Progenitor cell of endocrine pancreas (in vitro differentiated cells): ENCODE data around the gene DHRS1. TPM values are rescaled to one million over a fixed set of nuclear protein-coding genes. Genes with fewer than 3 reads are reported as not detected.
A peak's percentile ranks its signal among the peaks of the same experiment; 100 is the strongest.

Source experiments
- DNase-seq: peaks from one replicate; pipeline ENCODE4 v3.0.0; 2021; ENCODE audit warnings: low spot score; ENCODE audit not compliant: unreplicated experiment
- H3K27ac Mint-ChIP-seq: 2 replicates; pipeline ENCODE4 v1.8.0; 2021; ENCODE audit warnings: mild to moderate bottlenecking, moderate library complexity, mixed read lengths
- H3K27me3 Mint-ChIP-seq: 2 replicates; pipeline ENCODE4 v1.8.0; 2021; ENCODE audit warnings: mixed read lengths
- H3K36me3 Mint-ChIP-seq: 2 replicates; pipeline ENCODE4 v1.8.0; 2022; ENCODE audit warnings: mixed read lengths; ENCODE audit not compliant: insufficient read depth
- H3K4me1 Mint-ChIP-seq: 2 replicates; pipeline ENCODE4 v1.8.0; 2021; ENCODE audit warnings: low read depth, mixed read lengths
- H3K4me3 Mint-ChIP-seq: 2 replicates; pipeline ENCODE4 v1.8.0; 2021; ENCODE audit warnings: low read depth, mild to moderate bottlenecking, moderate library complexity, mixed read lengths
- H3K9me3 Mint-ChIP-seq: 2 replicates; pipeline ENCODE4 v1.8.0; 2021; ENCODE audit warnings: low read depth, mixed read lengths
- total RNA-seq: library from RNA; stranded (reverse); gene quantifications from 2 replicates; pipeline ENCODE4 v1.2.1, GENCODE V29; 2021
- TF ChIP-seq, protein P1 (sequence below): fragments of 200-600 bp; sonication (generic); IDR thresholded peaks from one replicate; pipeline ENCODE4 v1.5.0; 2021; ENCODE audit warnings: antibody characterized with exemption, mild to moderate bottlenecking; ENCODE audit not compliant: unreplicated experiment

Gene DHRS1
- total RNA-seq, 1 donor from 2014 or later: 33.4 TPM

- Mint-ChIP-seq H3K27me3 (no peaks in the 10 kb centered on the region), H3K4me1 (peaks cover 21% of the 10 kb centered on the region), H3K36me3 (peaks cover 8% of the 10 kb centered on the region), H3K27ac (peak overlapping the region; percentile 5), H3K4me3 (peak overlapping the region; percentile 38), H3K9me3 (no peaks in the 10 kb centered on the region)
- TF ChIP-seq, protein P1, sequence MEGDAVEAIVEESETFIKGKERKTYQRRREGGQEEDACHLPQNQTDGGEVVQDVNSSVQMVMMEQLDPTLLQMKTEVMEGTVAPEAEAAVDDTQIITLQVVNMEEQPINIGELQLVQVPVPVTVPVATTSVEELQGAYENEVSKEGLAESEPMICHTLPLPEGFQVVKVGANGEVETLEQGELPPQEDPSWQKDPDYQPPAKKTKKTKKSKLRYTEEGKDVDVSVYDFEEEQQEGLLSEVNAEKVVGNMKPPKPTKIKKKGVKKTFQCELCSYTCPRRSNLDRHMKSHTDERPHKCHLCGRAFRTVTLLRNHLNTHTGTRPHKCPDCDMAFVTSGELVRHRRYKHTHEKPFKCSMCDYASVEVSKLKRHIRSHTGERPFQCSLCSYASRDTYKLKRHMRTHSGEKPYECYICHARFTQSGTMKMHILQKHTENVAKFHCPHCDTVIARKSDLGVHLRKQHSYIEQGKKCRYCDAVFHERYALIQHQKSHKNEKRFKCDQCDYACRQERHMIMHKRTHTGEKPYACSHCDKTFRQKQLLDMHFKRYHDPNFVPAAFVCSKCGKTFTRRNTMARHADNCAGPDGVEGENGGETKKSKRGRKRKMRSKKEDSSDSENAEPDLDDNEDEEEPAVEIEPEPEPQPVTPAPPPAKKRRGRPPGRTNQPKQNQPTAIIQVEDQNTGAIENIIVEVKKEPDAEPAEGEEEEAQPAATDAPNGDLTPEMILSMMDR: peak; percentile 42
- DNase-seq: no peak
Observed at GRCh38 chr14:24297190-24297964, 2.2 kb downstream of the DHRS1 start.

DNA sequence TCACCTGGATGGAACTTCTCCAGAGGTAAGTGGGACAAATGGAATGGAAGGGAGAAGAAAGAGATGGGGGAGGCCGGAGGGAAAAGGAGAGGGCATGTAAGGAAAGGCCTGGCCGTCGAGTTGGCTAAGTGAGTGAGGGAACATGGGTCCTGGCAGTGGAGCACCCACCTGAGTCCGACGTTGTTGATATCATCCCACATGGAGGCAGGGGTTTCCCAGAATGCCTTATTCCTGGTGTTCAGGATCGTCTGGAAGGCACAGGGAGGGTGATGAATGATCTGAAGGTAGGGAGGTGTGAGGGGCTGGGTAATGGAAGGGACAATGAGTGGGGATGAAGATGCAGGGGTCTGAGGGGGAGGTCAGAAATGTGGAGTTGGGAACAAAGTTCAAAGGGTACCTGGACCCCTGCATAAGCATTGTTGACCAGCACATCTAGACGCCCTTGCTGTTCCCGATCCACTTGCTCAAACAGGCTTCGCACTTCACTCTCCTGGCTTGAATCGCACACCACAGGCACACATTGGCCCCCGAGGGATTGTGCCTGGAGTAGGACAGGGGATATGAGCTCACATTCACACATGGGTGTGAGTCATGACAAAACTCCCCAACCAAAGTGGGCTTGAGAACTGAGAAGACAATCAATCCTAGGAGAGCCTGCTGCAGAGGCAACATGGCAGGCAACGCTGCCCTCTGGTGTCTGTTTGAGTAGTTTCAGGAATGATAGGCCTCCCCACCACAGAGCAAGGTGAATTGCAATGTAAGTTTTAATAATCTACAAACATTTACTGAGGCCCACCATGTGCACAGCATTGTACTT is 3.0 kb downstream of the DHRS1 start:
- Mint-ChIP-seq H3K27me3 (no peaks in the 10 kb centered on the region), H3K9me3 (no peaks in the 10 kb centered on the region), H3K4me1 (peaks cover 21% of the 10 kb centered on the region), H3K4me3 (no peak overlapping the region), H3K27ac (peak overlapping the region; percentile 72), H3K36me3 (peaks cover 9% of the 10 kb centered on the region)
- TF ChIP-seq, protein P1: peak; percentile 70
- no peak for DNase-seq

GRCh38 chr14:24293525-24293924 is 6.1 kb downstream of the DHRS1 start:
- H3K4me3 Mint-ChIP-seq: no peak overlapping the region
- peaks cover 12% of the 10 kb centered on the region for H3K36me3 Mint-ChIP-seq
- peaks cover 6% of the 10 kb centered on the region for H3K4me1 Mint-ChIP-seq
- no peak overlapping the region for H3K27ac Mint-ChIP-seq
- no peaks in the 10 kb centered on the region for H3K9me3 Mint-ChIP-seq
- H3K27me3 Mint-ChIP-seq: no peaks in the 10 kb centered on the region
- no peak for DNase-seq
- TF ChIP-seq, protein P1: no peak

- DNase-seq: no peak
- Mint-ChIP-seq H3K36me3 (peaks cover 12% of the 10 kb centered on the region), H3K9me3 (no peaks in the 10 kb centered on the region), H3K4me3 (no peak overlapping the region), H3K27ac (no peak overlapping the region), H3K27me3 (no peaks in the 10 kb centered on the region), H3K4me1 (peaks cover 1% of the 10 kb centered on the region)
- TF ChIP-seq, protein P1: no peak
Observed at GRCh38 chr14:24292118-24292807, 7.3 kb downstream of the DHRS1 start.

DNA sequence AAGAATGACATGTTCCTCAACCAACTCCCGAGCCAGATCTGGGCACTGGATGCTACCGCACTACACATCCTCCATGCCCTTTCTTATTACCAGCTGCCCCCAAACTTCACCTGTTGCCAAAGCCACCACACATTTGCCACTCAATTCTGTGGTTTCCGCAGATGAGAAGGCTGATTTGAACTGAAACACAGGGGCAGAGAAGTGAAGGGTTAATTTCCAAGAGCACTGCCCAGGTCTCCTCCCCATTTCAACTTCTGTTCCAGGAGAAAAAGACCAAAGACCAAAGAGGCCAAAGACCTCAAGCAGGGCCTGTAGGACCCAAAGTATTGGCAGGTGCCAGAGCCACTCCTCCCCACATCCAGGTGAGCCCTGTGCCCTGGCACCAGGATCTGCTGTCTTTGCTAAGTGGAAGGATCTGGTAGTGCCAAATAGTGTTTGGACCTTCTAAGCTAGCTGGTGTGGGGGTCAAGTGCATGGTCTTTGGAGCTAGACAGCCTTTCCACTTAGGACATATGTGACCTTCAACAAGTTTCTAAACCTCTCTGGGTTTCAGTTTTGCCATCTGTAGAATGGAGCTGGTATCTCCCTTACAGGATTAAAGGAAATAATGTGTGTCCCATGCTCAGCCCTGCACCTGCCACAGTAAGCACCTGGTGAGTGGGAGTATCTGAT is 8.0 kb downstream of the DHRS1 start:
- Mint-ChIP-seq H3K4me3 (no peak overlapping the region), H3K27ac (no peak overlapping the region), H3K36me3 (peaks cover 12% of the 10 kb centered on the region), H3K4me1 (no peaks in the 10 kb centered on the region), H3K27me3 (no peaks in the 10 kb centered on the region), H3K9me3 (no peaks in the 10 kb centered on the region)
- TF ChIP-seq, protein P1: no peak
- no peak for DNase-seq
